Measurements from ENCODE around the gene HUNK.

Gene HUNK

GRCh38 chr21:31928656-31929055 lies 55.8 kb downstream of the HUNK start:
- TF ChIP-seq CEBPB (IDR thresholded peaks at IDR 0.05) (no peak), FOXM1 (IDR thresholded peaks at IDR 0.05; ENCODE audit: borderline replicate concordance, low read depth) (no peak), RAD21 (IDR thresholded peaks at IDR 0.05; ENCODE audit: low read depth) (no peak), REST (IDR thresholded peaks at IDR 0.05; ENCODE audit: low read depth) (no peak), MAX (IDR thresholded peaks at IDR 0.05) (no peak), USF1 (IDR thresholded peaks at IDR 0.05) (no peak), CREB1 (IDR thresholded peaks at IDR 0.05; ENCODE audit: low read depth) (no peak), TCF12 (IDR thresholded peaks at IDR 0.05; ENCODE audit: low read depth) (no peak), ZBTB7A (IDR thresholded peaks at IDR 0.05; ENCODE audit: low read depth) (no peak), NFIC (IDR thresholded peaks at IDR 0.05) (no peak), EGR1 (IDR thresholded peaks at IDR 0.05) (no peak), EP300 (IDR thresholded peaks at IDR 0.05; ENCODE audit: borderline replicate concordance) (no peak)

- TF ChIP-seq ZBTB7A (IDR thresholded peaks at IDR 0.05; ENCODE audit: low read depth) (no peak), FOXM1 (IDR thresholded peaks at IDR 0.05; ENCODE audit: borderline replicate concordance, low read depth) (no peak), TAF1 (IDR thresholded peaks at IDR 0.05; ENCODE audit: low read depth) (no peak), TCF12 (IDR thresholded peaks at IDR 0.05; ENCODE audit: low read depth) (no peak), TEAD4 (IDR thresholded peaks at IDR 0.05) (no peak), NFIC (IDR thresholded peaks at IDR 0.05) (no peak), MAX (IDR thresholded peaks at IDR 0.05) (no peak), EGR1 (IDR thresholded peaks at IDR 0.05) (no peak), USF1 (IDR thresholded peaks at IDR 0.05) (no peak), CEBPB (IDR thresholded peaks at IDR 0.05) (no peak), CREB1 (IDR thresholded peaks at IDR 0.05; ENCODE audit: low read depth) (no peak), EP300 (IDR thresholded peaks at IDR 0.05; ENCODE audit: borderline replicate concordance) (no peak), RAD21 (IDR thresholded peaks at IDR 0.05; ENCODE audit: low read depth) (no peak), REST (IDR thresholded peaks at IDR 0.05; ENCODE audit: low read depth) (no peak), YY1 (IDR thresholded peaks at IDR 0.05; ENCODE audit: low read depth) (no peak)
Observed at GRCh38 chr21:31929548-31929947, 56.7 kb downstream of the HUNK start.

- TF ChIP-seq USF1 (IDR thresholded peaks at IDR 0.05) (no peak), MAX (IDR thresholded peaks at IDR 0.05) (no peak), CREB1 (IDR thresholded peaks at IDR 0.05; ENCODE audit: low read depth) (no peak), EP300 (IDR thresholded peaks at IDR 0.05; ENCODE audit: borderline replicate concordance) (no peak)
Observed at GRCh38 chr21:31930001-31930400, 57.2 kb downstream of the HUNK start.

- TF ChIP-seq EGR1 (IDR thresholded peaks at IDR 0.05) (no peak), CREB1 (IDR thresholded peaks at IDR 0.05; ENCODE audit: low read depth) (no peak), CEBPB (IDR thresholded peaks at IDR 0.05) (no peak), TAF1 (IDR thresholded peaks at IDR 0.05; ENCODE audit: low read depth) (no peak), TCF12 (IDR thresholded peaks at IDR 0.05; ENCODE audit: low read depth) (no peak), YY1 (IDR thresholded peaks at IDR 0.05; ENCODE audit: low read depth) (no peak), TEAD4 (IDR thresholded peaks at IDR 0.05) (no peak), REST (IDR thresholded peaks at IDR 0.05; ENCODE audit: low read depth) (no peak), NFIC (IDR thresholded peaks at IDR 0.05) (no peak), MAX (IDR thresholded peaks at IDR 0.05) (no peak), FOXM1 (IDR thresholded peaks at IDR 0.05; ENCODE audit: borderline replicate concordance, low read depth) (no peak), ZBTB7A (IDR thresholded peaks at IDR 0.05; ENCODE audit: low read depth) (no peak), RAD21 (IDR thresholded peaks at IDR 0.05; ENCODE audit: low read depth) (no peak), USF1 (IDR thresholded peaks at IDR 0.05) (no peak), EP300 (IDR thresholded peaks at IDR 0.05; ENCODE audit: borderline replicate concordance) (no peak)
Observed at GRCh38 chr21:31931644-31932469, 59.0 kb downstream of the HUNK start.
